ENCODE results near the gene PRKAG2.

DNA sequence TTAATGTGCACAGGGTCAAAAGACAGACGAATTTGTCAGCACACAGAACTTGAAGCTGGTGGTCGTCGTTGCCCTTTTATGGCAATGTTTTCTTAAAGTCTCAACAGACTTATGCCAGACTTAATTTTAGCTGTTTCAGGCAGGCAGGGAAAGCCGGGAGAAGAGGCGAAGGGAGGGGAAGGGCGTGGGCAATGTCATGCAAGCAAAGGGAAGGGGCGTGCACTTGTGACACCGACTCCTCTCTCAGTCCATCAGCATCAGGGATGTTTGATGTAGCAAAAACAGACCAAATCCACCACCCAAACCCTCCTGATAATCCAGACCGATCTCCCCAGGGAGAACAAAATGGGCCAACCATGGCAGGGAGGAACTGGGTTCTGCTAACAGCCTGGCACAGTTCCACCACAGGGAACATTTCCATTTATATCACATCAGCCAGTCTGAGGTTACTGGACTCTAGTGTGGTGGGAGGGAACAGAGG is 239.1 kb downstream of the PRKAG2 start:
- no peak for TF ChIP-seq GATA2 (IDR thresholded peaks at IDR 0.05; ENCODE audit: low read depth, low read length)
- TF ChIP-seq GATA3 (IDR thresholded peaks at IDR 0.05; ENCODE audit: low read depth, low read length) = no peak

All from SH-SY5Y (cell line).